Endothelial cell of umbilical vein (primary cell): ENCODE results near the gene STK16.

Experiments used
- CTCF ChIP-seq, 2 donors: IDR thresholded peaks; 1 replicate in 1 of 2; 2 replicates in 1 of 2; pipeline ENCODE4 v1.5.1; 2011; ENCODE audit warnings: low read length in 2 of 2, mild to moderate bottlenecking in 2 of 2, moderate library complexity in 2 of 2, control low read depth in 1 of 2, inconsistent platforms in 1 of 2, low read depth in 1 of 2; ENCODE audit not compliant: insufficient read depth in 1 of 2; ENCODE audit errors: extremely low read depth in 1 of 2
- MAX ChIP-seq: IDR thresholded peaks from 2 replicates; pipeline ENCODE4 v1.6.1; 2011; ENCODE audit not compliant: insufficient read depth, insufficient read length
- POLR2AphosphoS5 ChIP-seq: IDR thresholded peaks from 2 replicates; pipeline ENCODE4 v1.6.1; 2012; ENCODE audit warnings: low read depth, mild to moderate bottlenecking, control low read depth, low read length, moderate library complexity; ENCODE audit not compliant: insufficient read depth

GRCh38 chr2:219293736-219294231, 48.5 kb downstream of the STK16 start:
- TF ChIP-seq CTCF (IDR thresholded peaks at IDR 0.05; ENCODE audit: extremely low read depth in 1 of 2, insufficient read depth in 1 of 2, low read depth in 1 of 2, low read length in 2 of 2) = no peak
- no peak for TF ChIP-seq MAX
- no peak for TF ChIP-seq POLR2AphosphoS5
